HFFc6 (cell line): ENCODE data around the gene NBAS. TPM values are rescaled to one million over a fixed set of nuclear protein-coding genes. Genes with fewer than 3 reads are reported as not detected.

Source experiments
- DNase-seq: peaks from one replicate; pipeline ENCODE4 v3.0.0-alpha.2; 2018
- H3K27ac Mint-ChIP-seq: 2 replicates; pipeline ENCODE4 v1.8.0; 2020; ENCODE audit warnings: mild to moderate bottlenecking, mixed read lengths
- H3K27me3 Mint-ChIP-seq: 2 replicates; pipeline ENCODE4 v1.8.0; 2021; ENCODE audit warnings: mild to moderate bottlenecking, moderate library complexity, mixed read lengths; ENCODE audit not compliant: insufficient read depth
- H3K36me3 Mint-ChIP-seq: 2 replicates; pipeline ENCODE4 v1.8.0; 2021; ENCODE audit warnings: low read depth, mixed read lengths
- H3K4me1 Mint-ChIP-seq: 2 replicates; pipeline ENCODE4 v1.8.0; 2020; ENCODE audit warnings: low read depth, mixed read lengths
- H3K4me3 Mint-ChIP-seq: 2 replicates; pipeline ENCODE4 v1.8.0; 2020; ENCODE audit warnings: mild to moderate bottlenecking, moderate library complexity, mixed read lengths
- H3K9me3 Mint-ChIP-seq: 2 replicates; pipeline ENCODE4 v1.8.0; 2020; ENCODE audit warnings: mild to moderate bottlenecking, mixed read lengths
- CTCF ChIP-seq: fragments of 200-600 bp; sonication (generic); IDR thresholded peaks from 2 replicates; pipeline ENCODE4 v1.5.0; 2021; ENCODE audit warnings: antibody characterized with exemption, mild to moderate bottlenecking
- total RNA-seq, 6 experiments: library from RNA; stranded (reverse); fragmentation: NEBNext Ultra II Directional; extraction: Animal tissue kit (Norgen Biotek cat#: 25700); gene quantifications; 2 replicates in 1 of 6; 3 replicates in 5 of 6; pipeline ENCODE4 v1.2.3, GENCODE V29; 2021

The NBAS gene
- total RNA-seq, 6 experiments from 2014 or later = 43.5 to 54.0 (median 52.2) TPM

- Mint-ChIP-seq H3K4me1 (no peaks in the 10 kb centered on the region), H3K27me3 (peaks cover 4% of the 10 kb centered on the region), H3K27ac (no peak overlapping the region), H3K4me3 (no peak overlapping the region), H3K9me3 (0 out of 2 replicates have a peak, but pooled peaks cover 4% of the 10 kb centered on the region), H3K36me3 (no peaks in the 10 kb centered on the region)
- DNase-seq = no peak
- TF ChIP-seq CTCF = no peak
Measured at GRCh38 chr2:15128846-15129245, 432.3 kb downstream of the NBAS start.

GRCh38 chr2:15127876-15128275 is 433.3 kb downstream of the NBAS start:
- no peak overlapping the region for H3K4me3 Mint-ChIP-seq
- no peaks in the 10 kb centered on the region for H3K36me3 Mint-ChIP-seq
- no peak overlapping the region for H3K27ac Mint-ChIP-seq

GRCh38 chr2:15127301-15127700 is 433.8 kb downstream of the NBAS start:
- no peak for DNase-seq
- Mint-ChIP-seq H3K4me1 (no peaks in the 10 kb centered on the region; the same call in 1 of the 2 replicates), H3K27ac (no peak overlapping the region), H3K27me3 (peaks cover 4% of the 10 kb centered on the region), H3K36me3 (no peaks in the 10 kb centered on the region), H3K9me3 (0 out of 2 replicates have a peak, but pooled peaks cover 4% of the 10 kb centered on the region), H3K4me3 (no peak overlapping the region)
- TF ChIP-seq CTCF = no peak

More at GRCh38 chr2:15127876-15128275, 433.3 kb downstream of the NBAS start:
- no peak for DNase-seq
- peaks cover 4% of the 10 kb centered on the region for H3K27me3 Mint-ChIP-seq
- no peaks in the 10 kb centered on the region; the same call in 1 of the 2 replicates for H3K4me1 Mint-ChIP-seq
- no peak for TF ChIP-seq CTCF
- H3K9me3 Mint-ChIP-seq = 0 out of 2 replicates have a peak, but pooled peaks cover 4% of the 10 kb centered on the region

- DNase-seq = no peak
- H3K27me3 Mint-ChIP-seq = peaks cover 4% of the 10 kb centered on the region
- no peaks in the 10 kb centered on the region; the same call in 1 of the 2 replicates for H3K4me1 Mint-ChIP-seq
- no peak for TF ChIP-seq CTCF
- H3K9me3 Mint-ChIP-seq = 0 out of 2 replicates have a peak, but pooled peaks cover 4% of the 10 kb centered on the region
- H3K4me3 Mint-ChIP-seq = no peak overlapping the region
- H3K36me3 Mint-ChIP-seq = no peaks in the 10 kb centered on the region
- H3K27ac Mint-ChIP-seq = no peak overlapping the region
Measured at GRCh38 chr2:15126373-15126772, 434.8 kb downstream of the NBAS start.

GRCh38 chr2:15122915-15123314 is 438.2 kb downstream of the NBAS start:
- Mint-ChIP-seq H3K36me3 (no peaks in the 10 kb centered on the region), H3K27me3 (no peaks in the 10 kb centered on the region), H3K9me3 (peaks cover 4% of the 10 kb centered on the region; the same call in 1 of the 2 replicates)

More at GRCh38 chr2:15122915-15123314, 438.2 kb downstream of the NBAS start:
- Mint-ChIP-seq H3K4me3 (no peak overlapping the region), H3K4me1 (no peaks in the 10 kb centered on the region; the same call in 1 of the 2 replicates), H3K27ac (no peak overlapping the region)
- DNase-seq = no peak
- no peak for TF ChIP-seq CTCF
